Hepatocyte (in vitro differentiated cells): ENCODE measurements around the gene AQP1. TPM values are rescaled to one million over a fixed set of nuclear protein-coding genes. Genes with fewer than 3 reads are reported as not detected.

ENCODE experiments used
- DNase-seq: peaks from one replicate; pipeline ENCODE4 v3.0.0-alpha.2; 2016; ENCODE audit warnings: low spot score
- H2AFZ ChIP-seq: fragments of 200-600 bp; sonication (generic); 2 replicates; pipeline ENCODE4 v1.6.0; 2016; ENCODE audit warnings: antibody characterized with exemption, mild to moderate bottlenecking
- H3K27ac ChIP-seq: fragments of 200-600 bp; sonication (generic); 2 replicates; pipeline ENCODE4 v1.5.1; 2016; ENCODE audit warnings: mild to moderate bottlenecking
- H3K27me3 ChIP-seq: fragments of 200-600 bp; sonication (generic); 2 replicates; pipeline ENCODE4 v1.6.1; 2016
- H3K36me3 ChIP-seq: fragments of 200-600 bp; sonication (generic); replicated peaks from 2 replicates; pipeline ENCODE4 v1.5.1; 2016; ENCODE audit warnings: low read depth; ENCODE audit not compliant: insufficient read depth
- H3K4me1 ChIP-seq: fragments of 200-600 bp; sonication (generic); 2 replicates; pipeline ENCODE4 v1.5.1; 2016; ENCODE audit warnings: mild to moderate bottlenecking, moderate library complexity; ENCODE audit not compliant: insufficient read depth
- H3K4me2 ChIP-seq: fragments of 200-600 bp; sonication (generic); 2 replicates; pipeline ENCODE4 v1.6.0; 2016
- H3K4me3 ChIP-seq: fragments of 200-600 bp; sonication (generic); 2 replicates; pipeline ENCODE4 v1.5.1; 2016; ENCODE audit warnings: mild to moderate bottlenecking
- H3K79me2 ChIP-seq: fragments of 200-600 bp; sonication (generic); 2 replicates; pipeline ENCODE4 v1.6.0; 2017; ENCODE audit warnings: mild to moderate bottlenecking
- H3K9me2 ChIP-seq: fragments of 200-600 bp; sonication (generic); replicated peaks from 2 replicates; pipeline ENCODE4 v1.6.0; 2017; ENCODE audit warnings: mild to moderate bottlenecking; ENCODE audit not compliant: insufficient read depth
- H3K9me3 ChIP-seq: fragments of 200-600 bp; sonication (generic); 2 replicates; pipeline ENCODE4 v1.5.1; 2016; ENCODE audit warnings: low read depth, mild to moderate bottlenecking
- H4K20me1 ChIP-seq: fragments of 200-600 bp; sonication (generic); 2 replicates; pipeline ENCODE4 v1.6.0; 2016; ENCODE audit warnings: mild to moderate bottlenecking; ENCODE audit not compliant: insufficient read depth, poor library complexity, severe bottlenecking
- CTCF ChIP-seq: fragments of 200-600 bp; sonication (generic); IDR thresholded peaks from 2 replicates; pipeline ENCODE4 v1.5.1; 2016; ENCODE audit warnings: antibody characterized with exemption, mild to moderate bottlenecking; ENCODE audit not compliant: poor library complexity
- EZH2 ChIP-seq: fragments of 200-600 bp; sonication (generic); IDR thresholded peaks from 2 replicates; pipeline ENCODE4 v1.6.1; 2016; ENCODE audit warnings: antibody characterized with exemption, mild to moderate bottlenecking, borderline replicate concordance
- EZH2phosphoT487 ChIP-seq: fragments of 200-600 bp; sonication (generic); IDR thresholded peaks from one replicate; pipeline ENCODE4 v1.6.1; 2018; ENCODE audit warnings: antibody characterized with exemption, mild to moderate bottlenecking, low read depth, moderate library complexity; ENCODE audit not compliant: unreplicated experiment, severe bottlenecking
- WGBS: methylation state at CpG from one replicate; pipeline ENCODE4 v1.1.6; 2016; ENCODE audit warnings: low lambda C conversion rate; ENCODE audit errors: missing lambda C conversion rate; 5-methylcytosine and 5-hydroxymethylcytosine counted together
- polyA plus RNA-seq: library from polyadenylated mRNA; unstranded; fragments of >200 nt; fragmentation: Nextera tagmentation; extraction: Ambion mirVana; gene quantifications from 2 replicates; pipeline ENCODE4 v1.2.1, GENCODE V29; 2016
- total RNA-seq: library from RNA; depleted of rRNA; stranded (reverse); fragments of >200 nt; gene quantifications from 2 replicates; pipeline ENCODE4 v1.2.3, GENCODE V29; 2014

Gene AQP1
- total and polyA plus RNA-seq, 2 experiments from 2014 or later = 124 to 183 TPM

GRCh38 chr7:30915751-30916150, 4.1 kb downstream of the AQP1 start:
- no peak for DNase-seq
- Histone ChIP-seq H2AFZ (no peak overlapping the region), H3K4me1 (peaks cover 30% of the 10 kb centered on the region), H4K20me1 (no peaks in the 10 kb centered on the region), H3K9me3 (no peaks in the 10 kb centered on the region), H3K4me2 (peak overlapping the region; percentile 46), H3K27ac (no peak overlapping the region), H3K79me2 (no peaks in the 10 kb centered on the region), H3K36me3 (no peaks in the 10 kb centered on the region), H3K9me2 (no peaks in the 10 kb centered on the region), H3K4me3 (no peak overlapping the region), H3K27me3 (no peaks in the 10 kb centered on the region)
- 63% methylated on average over 5 of the region's 6 CpGs for WGBS
- TF ChIP-seq EZH2phosphoT487 = no peak
- no peak for TF ChIP-seq CTCF
- no peak for TF ChIP-seq EZH2

GRCh38 chr7:30916255-30916654, 4.6 kb downstream of the AQP1 start:
- TF ChIP-seq EZH2phosphoT487 (no peak), EZH2 (no peak), CTCF (no peak)
- Histone ChIP-seq H3K27ac (no peak overlapping the region), H3K4me3 (no peak overlapping the region), H3K79me2 (no peaks in the 10 kb centered on the region), H3K9me3 (no peaks in the 10 kb centered on the region), H4K20me1 (no peaks in the 10 kb centered on the region), H3K27me3 (no peaks in the 10 kb centered on the region), H3K9me2 (no peaks in the 10 kb centered on the region), H2AFZ (no peak overlapping the region), H3K4me1 (peaks cover 28% of the 10 kb centered on the region), H3K36me3 (no peaks in the 10 kb centered on the region), H3K4me2 (no peak overlapping the region)
- no peak for DNase-seq
- 67% methylated on average over 3 of the region's 3 CpGs for WGBS

GRCh38 chr7:30916767-30917166, 5.1 kb downstream of the AQP1 start:
- Histone ChIP-seq H3K9me2 (no peaks in the 10 kb centered on the region), H3K79me2 (no peaks in the 10 kb centered on the region), H3K9me3 (no peaks in the 10 kb centered on the region), H3K4me2 (no peak overlapping the region), H2AFZ (no peak overlapping the region), H3K4me1 (peaks cover 27% of the 10 kb centered on the region), H3K27ac (no peak overlapping the region), H3K27me3 (no peaks in the 10 kb centered on the region), H3K4me3 (no peak overlapping the region), H4K20me1 (no peaks in the 10 kb centered on the region), H3K36me3 (no peaks in the 10 kb centered on the region)
- DNase-seq = no peak
- TF ChIP-seq EZH2 = no peak
- no peak for TF ChIP-seq EZH2phosphoT487
- TF ChIP-seq CTCF = no peak
- 84% methylated on average over 7 of the region's 7 CpGs for WGBS
